OCI-LY3 (cell line): Measurements from ENCODE around the gene CHD9.

Source experiments
- EZH2phosphoT487 ChIP-seq: fragments of 200-600 bp; shearing (Covaris generic); IDR thresholded peaks from 2 replicates; pipeline ENCODE4 v1.6.1; 2018; ENCODE audit warnings: antibody characterized with exemption, mixed run types, low read depth
- TF ChIP-seq, protein P1 (sequence below): fragments of 200-600, 300-600 bp; sonication (generic); IDR thresholded peaks from 2 replicates; pipeline ENCODE4 v1.5.1; 2014; ENCODE audit warnings: antibody characterized with exemption, low read length, low read depth

DNA sequence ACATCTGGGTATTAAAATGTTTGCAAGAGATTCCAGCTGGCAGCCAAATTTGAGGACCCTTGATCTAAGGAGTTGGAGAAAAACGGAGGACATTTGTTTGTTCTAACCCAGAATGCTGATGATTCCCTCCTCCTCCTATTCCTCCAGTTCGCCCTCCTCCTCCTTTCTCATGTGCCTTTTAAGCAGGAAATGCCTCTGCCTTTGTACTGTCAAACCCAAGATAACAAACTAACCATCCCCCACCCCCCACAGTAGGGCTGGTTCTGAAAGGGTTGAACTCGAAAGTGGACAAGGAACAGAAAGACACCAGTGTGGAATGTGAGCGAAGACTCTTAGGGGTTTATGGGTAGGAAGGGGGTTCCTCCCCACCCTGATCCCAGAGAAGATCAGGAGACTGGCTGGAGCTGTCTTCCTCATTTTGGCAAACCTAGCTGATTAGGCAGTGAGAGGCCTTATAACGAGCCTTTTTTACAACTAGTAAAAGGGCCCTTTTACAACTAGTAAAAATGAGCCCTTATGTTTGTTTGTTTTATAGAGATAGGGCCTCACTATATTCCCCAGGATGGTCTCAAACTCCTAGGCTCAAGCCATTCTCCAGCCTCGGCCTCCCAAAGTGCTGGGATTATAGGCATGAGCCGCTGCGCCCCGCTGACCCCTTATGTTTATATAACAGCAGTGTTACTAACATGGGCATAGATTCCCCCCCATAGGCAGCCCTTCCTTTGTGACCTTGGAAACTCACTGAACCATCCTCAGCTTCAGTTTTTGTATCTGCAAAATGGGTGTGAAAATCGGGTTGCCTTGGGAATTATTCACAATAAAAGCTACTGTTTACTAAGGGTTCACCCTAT, 975 bp downstream of the CHD9 start:
- TF ChIP-seq, protein P1, sequence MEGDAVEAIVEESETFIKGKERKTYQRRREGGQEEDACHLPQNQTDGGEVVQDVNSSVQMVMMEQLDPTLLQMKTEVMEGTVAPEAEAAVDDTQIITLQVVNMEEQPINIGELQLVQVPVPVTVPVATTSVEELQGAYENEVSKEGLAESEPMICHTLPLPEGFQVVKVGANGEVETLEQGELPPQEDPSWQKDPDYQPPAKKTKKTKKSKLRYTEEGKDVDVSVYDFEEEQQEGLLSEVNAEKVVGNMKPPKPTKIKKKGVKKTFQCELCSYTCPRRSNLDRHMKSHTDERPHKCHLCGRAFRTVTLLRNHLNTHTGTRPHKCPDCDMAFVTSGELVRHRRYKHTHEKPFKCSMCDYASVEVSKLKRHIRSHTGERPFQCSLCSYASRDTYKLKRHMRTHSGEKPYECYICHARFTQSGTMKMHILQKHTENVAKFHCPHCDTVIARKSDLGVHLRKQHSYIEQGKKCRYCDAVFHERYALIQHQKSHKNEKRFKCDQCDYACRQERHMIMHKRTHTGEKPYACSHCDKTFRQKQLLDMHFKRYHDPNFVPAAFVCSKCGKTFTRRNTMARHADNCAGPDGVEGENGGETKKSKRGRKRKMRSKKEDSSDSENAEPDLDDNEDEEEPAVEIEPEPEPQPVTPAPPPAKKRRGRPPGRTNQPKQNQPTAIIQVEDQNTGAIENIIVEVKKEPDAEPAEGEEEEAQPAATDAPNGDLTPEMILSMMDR, result no peak
- TF ChIP-seq EZH2phosphoT487, result no peak
